ENCODE results near the gene SLC15A1.

SLC15A1 gene, protein sequence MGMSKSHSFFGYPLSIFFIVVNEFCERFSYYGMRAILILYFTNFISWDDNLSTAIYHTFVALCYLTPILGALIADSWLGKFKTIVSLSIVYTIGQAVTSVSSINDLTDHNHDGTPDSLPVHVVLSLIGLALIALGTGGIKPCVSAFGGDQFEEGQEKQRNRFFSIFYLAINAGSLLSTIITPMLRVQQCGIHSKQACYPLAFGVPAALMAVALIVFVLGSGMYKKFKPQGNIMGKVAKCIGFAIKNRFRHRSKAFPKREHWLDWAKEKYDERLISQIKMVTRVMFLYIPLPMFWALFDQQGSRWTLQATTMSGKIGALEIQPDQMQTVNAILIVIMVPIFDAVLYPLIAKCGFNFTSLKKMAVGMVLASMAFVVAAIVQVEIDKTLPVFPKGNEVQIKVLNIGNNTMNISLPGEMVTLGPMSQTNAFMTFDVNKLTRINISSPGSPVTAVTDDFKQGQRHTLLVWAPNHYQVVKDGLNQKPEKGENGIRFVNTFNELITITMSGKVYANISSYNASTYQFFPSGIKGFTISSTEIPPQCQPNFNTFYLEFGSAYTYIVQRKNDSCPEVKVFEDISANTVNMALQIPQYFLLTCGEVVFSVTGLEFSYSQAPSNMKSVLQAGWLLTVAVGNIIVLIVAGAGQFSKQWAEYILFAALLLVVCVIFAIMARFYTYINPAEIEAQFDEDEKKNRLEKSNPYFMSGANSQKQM

DNA sequence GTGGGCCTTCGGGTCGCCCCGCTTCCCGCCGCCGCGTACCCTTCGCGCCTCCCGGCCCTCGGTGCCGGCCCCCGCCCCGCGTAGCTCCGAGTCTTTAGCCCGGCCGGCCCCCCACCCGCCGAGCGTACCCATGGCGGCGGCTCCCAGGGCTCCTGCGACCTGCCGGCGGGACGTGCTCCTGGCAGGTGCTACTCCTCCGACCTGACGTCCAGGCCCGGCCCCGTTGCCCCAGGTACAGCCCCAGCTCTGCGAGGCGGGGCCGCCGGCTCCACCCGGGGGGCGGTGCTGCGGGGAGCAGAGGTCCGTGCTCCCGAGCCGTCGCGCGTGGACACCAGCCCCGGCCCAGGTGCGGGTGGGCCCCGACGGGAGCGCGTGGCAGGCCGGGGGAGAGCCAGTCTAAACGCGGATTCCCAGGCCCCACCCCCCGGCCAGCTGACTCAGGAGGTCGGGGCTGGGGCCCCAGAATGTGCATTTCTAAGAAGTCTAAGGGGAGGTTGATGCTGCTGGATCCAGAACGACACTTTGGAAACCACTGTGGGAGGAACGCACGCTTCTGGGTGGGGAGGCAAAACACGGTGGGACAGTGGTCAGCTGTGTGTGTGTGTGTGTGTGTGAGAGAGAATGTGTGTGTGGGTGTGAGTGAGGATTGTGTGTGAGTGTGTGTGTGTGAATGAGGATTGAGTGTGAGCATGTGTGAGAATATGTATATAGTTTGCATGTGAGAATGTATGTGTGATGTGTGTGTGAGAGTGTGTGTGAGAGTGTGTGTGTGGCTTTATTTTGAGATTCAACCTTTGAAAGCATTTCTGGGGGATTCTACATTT is at the start of gene SLC15A1:
TSS of gene SLC15A1 (minus strand) at position 206 of the 824 bp plus-strand sequence. CDS start at position 132, 74 bp downstream.
- Mint-ChIP-seq H3K4me3 (no peak within 1 kb of the TSS), H3K36me3 (peaks cover 2% of the 10 kb centered on the region), H3K9me3 (peaks cover 7% of the 10 kb centered on the region), H3K27ac (no peak within 1 kb of the TSS), H3K4me1 (no peaks in the 10 kb centered on the region), H3K27me3 (peaks cover 81% of the 10 kb centered on the region)
- no peak for DNase-seq
- CTCF ChIA-PET, result no interaction called here

DNA sequence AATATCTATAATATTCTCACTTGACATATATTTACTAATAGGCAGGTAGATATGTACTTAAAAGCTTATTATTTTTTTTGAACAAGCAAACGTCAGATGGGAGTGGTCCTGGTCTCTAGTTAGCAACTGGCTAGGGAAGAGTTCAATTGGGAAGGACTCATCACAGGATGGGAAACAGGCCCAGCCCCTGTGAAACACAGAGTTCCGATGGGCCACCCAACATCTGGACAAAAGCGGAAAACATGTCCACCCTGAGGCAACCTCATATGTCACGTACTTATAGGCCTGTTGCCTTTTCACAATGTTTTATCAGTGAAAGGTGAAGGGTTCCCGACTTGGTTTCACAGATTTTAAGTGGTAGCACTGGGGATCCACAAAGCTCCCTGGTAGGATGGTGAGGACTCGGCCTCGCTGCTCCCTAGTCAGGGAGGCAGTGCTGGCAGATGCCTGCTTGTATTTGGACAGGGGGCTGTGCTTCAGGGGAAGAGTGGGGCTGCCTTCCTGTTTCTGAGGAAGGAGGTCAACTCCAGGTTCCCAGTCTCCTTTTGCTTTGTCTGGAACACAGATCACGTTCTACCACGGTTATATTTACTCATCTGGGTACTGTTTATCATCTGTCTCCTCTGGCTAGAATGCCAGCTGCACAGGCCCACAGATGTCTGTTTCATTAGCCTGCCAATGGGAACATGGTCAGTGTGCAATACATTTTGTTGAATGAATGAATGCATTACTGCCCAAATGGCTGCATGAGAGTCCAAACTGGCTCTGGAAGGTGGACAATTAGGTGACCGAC is 49.4 kb upstream of the SLC15A1 start:
- H3K9me3 Mint-ChIP-seq, result no peaks in the 10 kb centered on the region
- H3K27ac Mint-ChIP-seq, result no peak overlapping the region
- peaks cover 2% of the 10 kb centered on the region for H3K4me1 Mint-ChIP-seq
- H3K36me3 Mint-ChIP-seq, result peaks cover 54% of the 10 kb centered on the region
- DNase-seq, result no peak
- no peak overlapping the region for H3K4me3 Mint-ChIP-seq
- H3K27me3 Mint-ChIP-seq, result no peaks in the 10 kb centered on the region
- CTCF ChIA-PET, result no interaction called here

DNA sequence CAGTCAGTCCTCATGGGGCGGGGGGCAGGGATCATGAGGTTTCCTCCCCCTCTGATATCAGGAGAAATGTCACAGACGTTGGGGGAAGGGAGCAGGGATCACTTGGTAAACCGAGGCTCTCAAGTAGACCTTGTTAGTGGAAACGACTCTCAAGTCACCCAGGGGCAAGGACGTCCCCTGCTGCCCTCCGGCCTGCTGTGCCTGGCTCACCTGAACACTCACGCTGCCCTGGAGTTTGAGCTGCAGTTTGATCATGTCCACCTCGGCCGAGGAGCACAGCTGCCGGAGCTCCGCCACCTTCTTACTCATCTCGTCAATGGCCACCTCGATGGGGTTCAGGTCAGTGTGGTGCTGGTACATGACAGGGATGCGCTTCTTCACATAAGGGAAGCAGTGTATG is 47.6 kb upstream of the SLC15A1 start:
- Mint-ChIP-seq H3K36me3 (peaks cover 64% of the 10 kb centered on the region), H3K27me3 (no peaks in the 10 kb centered on the region), H3K4me1 (peaks cover 2% of the 10 kb centered on the region), H3K4me3 (no peak overlapping the region), H3K9me3 (no peaks in the 10 kb centered on the region), H3K27ac (no peak overlapping the region)
- CTCF ChIA-PET, result no interaction called here
- DNase-seq, result no peak

DNA sequence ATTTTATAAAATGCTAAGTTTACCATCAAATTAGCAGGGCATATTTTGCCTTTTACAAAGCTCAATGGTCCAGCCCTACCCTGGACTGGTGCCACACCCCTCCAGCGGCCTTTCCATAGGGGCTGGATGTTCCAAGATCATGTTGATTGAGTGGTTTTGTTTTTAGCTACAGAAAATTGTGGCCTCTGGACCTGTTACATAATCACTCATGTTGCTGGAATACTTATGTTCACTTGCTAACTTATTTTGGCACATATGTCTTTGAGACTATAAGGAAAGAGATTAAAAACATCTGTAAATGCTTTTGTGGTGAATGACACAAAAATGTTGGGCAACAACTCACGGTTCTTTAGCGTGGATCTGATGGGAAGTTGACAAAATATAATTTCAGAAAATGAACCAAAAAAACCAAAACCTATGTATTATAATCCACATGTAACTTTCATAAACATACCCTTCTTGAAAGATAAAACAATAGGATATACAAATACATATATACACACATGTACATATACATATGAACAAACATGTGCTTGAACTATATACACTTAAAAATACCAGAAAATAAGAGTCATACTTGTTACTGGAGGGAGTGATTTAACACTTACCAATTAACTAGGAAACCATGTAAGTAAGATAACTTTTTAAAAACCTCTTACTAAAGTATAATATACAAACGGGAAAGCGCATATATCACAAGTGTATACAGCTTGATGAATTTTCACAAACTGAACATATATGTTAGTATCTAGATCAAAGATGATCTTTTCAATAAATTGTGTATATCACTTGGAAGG is 46.6 kb upstream of the SLC15A1 start:
- CTCF ChIA-PET, result interaction anchor here (0.6 to 0.9 kb wide), 2 partner anchors 442 to 467 kb away, joined by 3 read pairs; no protein-coding TSS in a partner anchor
- DNase-seq, result no peak
- no peaks in the 10 kb centered on the region for H3K27me3 Mint-ChIP-seq
- no peak overlapping the region for H3K27ac Mint-ChIP-seq
- H3K36me3 Mint-ChIP-seq, result peaks cover 64% of the 10 kb centered on the region
- H3K4me3 Mint-ChIP-seq, result no peak overlapping the region
- H3K4me1 Mint-ChIP-seq, result peaks cover 2% of the 10 kb centered on the region
- H3K9me3 Mint-ChIP-seq, result no peaks in the 10 kb centered on the region

DNA sequence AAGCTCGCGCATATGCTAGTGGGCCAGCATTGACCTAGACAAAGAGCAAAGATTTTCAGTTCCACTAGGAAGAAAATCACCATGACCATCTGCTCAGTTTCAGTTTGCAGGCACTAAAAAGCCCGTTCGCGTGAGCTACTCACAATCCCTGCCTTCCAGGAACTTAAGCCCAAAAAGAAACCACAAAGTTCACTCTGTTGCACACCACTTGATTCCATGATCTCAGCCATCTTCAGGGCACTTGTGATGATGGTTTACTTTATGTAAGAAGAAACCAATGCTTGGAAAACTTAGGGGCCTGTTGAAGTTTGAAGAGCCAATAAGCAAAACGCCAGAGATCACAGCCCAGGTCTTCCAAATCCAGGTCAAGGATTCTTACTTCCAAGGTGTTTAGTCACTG is 45.0 kb upstream of the SLC15A1 start:
- Mint-ChIP-seq H3K36me3 (peaks cover 66% of the 10 kb centered on the region), H3K27me3 (no peaks in the 10 kb centered on the region), H3K27ac (no peak overlapping the region), H3K4me3 (no peak overlapping the region), H3K4me1 (peaks cover 2% of the 10 kb centered on the region), H3K9me3 (no peaks in the 10 kb centered on the region)
- DNase-seq, result no peak
- CTCF ChIA-PET, result interaction anchor here (1.7 kb wide), 1 partner anchor 43 kb away, joined by 5 read pairs; no protein-coding TSS in a partner anchor

DNA sequence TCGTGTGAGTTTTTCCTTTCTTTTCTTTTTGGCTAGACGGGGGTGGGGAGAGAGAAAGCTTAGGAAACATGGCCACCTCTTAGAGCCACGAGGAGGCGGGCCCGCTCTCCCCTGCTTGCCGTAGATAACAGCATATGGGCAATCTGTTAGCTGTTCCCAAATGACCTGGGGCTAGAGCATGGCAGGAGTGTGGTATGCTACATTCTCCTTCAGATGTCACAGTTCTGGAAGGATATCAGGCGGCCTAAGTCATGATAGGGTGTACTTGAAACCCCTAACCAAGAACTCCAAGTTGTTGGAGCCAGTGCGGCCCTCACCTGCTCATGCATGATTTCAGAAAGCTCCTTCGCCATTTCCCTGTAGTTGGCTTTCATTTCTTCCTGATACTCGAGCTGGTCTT is 44.3 kb upstream of the SLC15A1 start:
- peaks cover 2% of the 10 kb centered on the region for H3K4me1 Mint-ChIP-seq
- H3K9me3 Mint-ChIP-seq, result no peaks in the 10 kb centered on the region
- no peak overlapping the region for H3K27ac Mint-ChIP-seq
- no peak overlapping the region for H3K4me3 Mint-ChIP-seq
- H3K36me3 Mint-ChIP-seq, result peaks cover 68% of the 10 kb centered on the region
- CTCF ChIA-PET, result interaction anchor here (1.7 kb wide), 1 partner anchor 43 kb away, joined by 5 read pairs; no protein-coding TSS in a partner anchor
- H3K27me3 Mint-ChIP-seq, result no peaks in the 10 kb centered on the region
- no peak for DNase-seq

DNA sequence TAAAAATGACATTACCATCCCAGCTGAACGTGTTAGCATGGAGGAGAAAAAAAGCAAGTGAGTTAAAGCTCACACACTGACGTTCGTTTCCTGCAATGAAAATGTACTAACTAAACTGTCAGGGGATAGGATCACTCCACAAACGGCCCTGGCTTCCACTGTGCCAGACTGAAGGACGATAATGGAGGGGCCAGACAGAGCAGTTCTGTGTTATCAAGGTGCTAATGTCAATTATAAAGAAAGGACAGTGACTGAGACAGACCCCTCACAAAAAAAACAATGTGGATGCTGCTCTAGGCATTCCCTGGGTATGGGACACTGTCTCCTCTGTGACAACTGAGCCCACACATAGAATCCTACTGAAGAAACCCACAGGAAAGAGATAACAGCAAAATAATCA is 43.7 kb upstream of the SLC15A1 start:
- no peak overlapping the region for H3K4me3 Mint-ChIP-seq
- CTCF ChIA-PET, result no interaction called here
- peaks cover 71% of the 10 kb centered on the region for H3K36me3 Mint-ChIP-seq
- DNase-seq, result no peak
- peaks cover 2% of the 10 kb centered on the region for H3K4me1 Mint-ChIP-seq
- H3K27ac Mint-ChIP-seq, result no peak overlapping the region
- no peaks in the 10 kb centered on the region for H3K9me3 Mint-ChIP-seq
- H3K27me3 Mint-ChIP-seq, result no peaks in the 10 kb centered on the region

DNA sequence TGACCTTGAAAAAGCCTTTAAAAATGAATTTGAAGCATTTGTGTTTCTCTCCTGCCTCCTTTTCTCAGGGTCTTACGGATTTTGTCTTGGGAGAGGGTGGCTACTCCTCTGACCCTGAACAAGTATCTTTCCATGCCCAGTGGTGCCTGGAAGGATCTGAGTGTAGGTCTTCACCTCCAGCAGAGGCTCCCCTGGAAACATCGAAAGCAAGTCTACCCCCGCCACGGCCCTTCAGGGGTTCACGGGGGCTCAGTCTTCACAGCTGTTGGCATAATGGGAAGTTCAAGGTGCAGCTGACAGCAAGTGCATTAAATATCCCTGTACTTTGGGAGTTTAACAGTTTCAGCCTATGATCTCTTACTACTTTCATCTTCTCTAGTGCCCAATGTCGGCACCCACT is 42.7 kb upstream of the SLC15A1 start:
- no peak overlapping the region for H3K27ac Mint-ChIP-seq
- CTCF ChIA-PET, result no interaction called here
- DNase-seq, result no peak

DNA sequence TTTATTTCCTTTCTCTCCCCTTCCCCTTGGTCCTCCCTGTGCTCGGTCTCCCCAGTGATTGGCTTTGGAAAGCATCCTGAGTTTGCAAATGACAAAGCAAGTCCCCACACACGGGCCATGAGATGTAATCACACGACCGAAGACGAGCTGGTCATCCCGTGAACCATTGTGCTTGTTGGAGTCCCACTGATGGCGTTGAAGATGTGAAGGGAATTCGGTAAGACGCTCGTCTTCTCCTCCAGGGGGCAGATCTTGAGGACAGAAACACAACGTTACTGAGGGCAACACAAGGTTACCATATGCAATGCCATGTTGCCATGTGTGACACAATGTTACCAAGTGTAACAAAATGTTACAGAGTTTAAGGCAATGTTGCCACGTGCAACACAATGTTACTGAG is 42.0 kb upstream of the SLC15A1 start:
- peaks cover 68% of the 10 kb centered on the region for H3K36me3 Mint-ChIP-seq
- H3K27ac Mint-ChIP-seq, result no peak overlapping the region
- no peaks in the 10 kb centered on the region for H3K27me3 Mint-ChIP-seq
- CTCF ChIA-PET, result interaction anchor here (1.2 kb wide), 1 partner anchor 48 kb away, joined by 3 read pairs; no protein-coding TSS in a partner anchor
- no peak for DNase-seq
- H3K9me3 Mint-ChIP-seq, result no peaks in the 10 kb centered on the region
- no peak overlapping the region for H3K4me3 Mint-ChIP-seq
- peaks cover 2% of the 10 kb centered on the region for H3K4me1 Mint-ChIP-seq

More for the DNA sequence above, 42.7 kb upstream of the SLC15A1 start:
- H3K4me3 Mint-ChIP-seq, result no peak overlapping the region
- peaks cover 71% of the 10 kb centered on the region for H3K36me3 Mint-ChIP-seq
- H3K4me1 Mint-ChIP-seq, result peaks cover 2% of the 10 kb centered on the region
- H3K27me3 Mint-ChIP-seq, result no peaks in the 10 kb centered on the region
- H3K9me3 Mint-ChIP-seq, result no peaks in the 10 kb centered on the region

DNA sequence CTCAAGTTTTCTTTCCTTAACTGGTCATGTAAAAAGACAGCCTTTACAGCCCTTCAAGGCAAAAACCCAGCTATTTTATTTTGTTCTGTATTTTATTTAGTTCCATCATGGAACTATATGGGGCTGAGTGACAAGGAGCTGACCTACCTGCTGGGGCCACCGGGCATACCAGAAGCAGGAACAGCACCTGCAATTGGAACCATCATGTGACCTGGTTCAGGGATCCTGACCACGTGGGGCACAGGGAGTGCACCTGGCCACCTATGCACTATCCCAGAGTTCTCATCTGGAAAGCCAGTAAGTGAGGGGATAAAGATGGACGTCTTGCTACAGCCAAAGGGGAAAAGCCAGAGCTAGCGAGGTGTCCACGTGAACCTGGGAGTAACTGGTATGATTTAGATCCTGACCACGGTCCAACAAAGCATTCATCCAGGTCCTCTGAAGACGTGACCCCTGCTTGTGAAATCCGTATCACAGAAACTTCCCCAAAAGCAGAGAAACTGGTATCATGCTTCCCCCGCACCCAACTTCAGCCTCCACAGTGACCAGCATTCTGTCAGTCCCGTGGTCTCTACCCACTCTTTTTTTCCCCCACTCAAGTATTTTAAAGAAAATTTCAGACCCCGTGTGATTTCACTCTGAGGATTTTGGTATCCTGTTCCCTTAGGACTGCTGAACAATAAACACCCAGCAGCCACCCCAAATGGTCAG is 40.5 kb upstream of the SLC15A1 start:
- DNase-seq, result no peak
- CTCF ChIA-PET, result interaction anchor here (0.7 kb wide), 1 partner anchor 52 kb away, joined by 4 read pairs; no protein-coding TSS in a partner anchor
- Mint-ChIP-seq H3K4me1 (peaks cover 2% of the 10 kb centered on the region), H3K27me3 (peaks cover 8% of the 10 kb centered on the region), H3K4me3 (no peak overlapping the region), H3K27ac (no peak overlapping the region), H3K36me3 (peaks cover 56% of the 10 kb centered on the region), H3K9me3 (no peaks in the 10 kb centered on the region)

DNA sequence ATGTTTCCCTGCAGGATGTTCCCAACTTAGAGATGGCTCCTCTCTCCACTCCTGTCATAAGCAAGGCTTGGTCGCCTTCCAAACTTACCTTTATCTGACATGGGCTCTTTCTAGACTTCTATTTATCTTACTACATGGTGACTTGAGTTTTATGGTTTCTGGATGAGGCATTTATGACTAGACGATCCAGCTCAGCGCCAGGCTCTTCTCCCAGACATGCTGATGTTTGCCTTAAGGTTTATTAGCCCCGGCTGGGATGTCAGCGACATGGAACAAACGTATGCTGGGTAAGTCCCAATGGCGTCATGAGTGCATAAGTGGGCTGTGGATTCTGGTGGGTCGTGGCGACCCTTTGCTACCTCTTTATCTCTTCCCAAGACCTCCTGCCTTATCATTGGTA is 39.8 kb upstream of the SLC15A1 start:
- Mint-ChIP-seq H3K9me3 (no peaks in the 10 kb centered on the region), H3K27me3 (peaks cover 14% of the 10 kb centered on the region)
- CTCF ChIA-PET, result interaction anchor here (0.7 kb wide), 1 partner anchor 53 kb away, joined by 4 read pairs; no protein-coding TSS in a partner anchor

DNA sequence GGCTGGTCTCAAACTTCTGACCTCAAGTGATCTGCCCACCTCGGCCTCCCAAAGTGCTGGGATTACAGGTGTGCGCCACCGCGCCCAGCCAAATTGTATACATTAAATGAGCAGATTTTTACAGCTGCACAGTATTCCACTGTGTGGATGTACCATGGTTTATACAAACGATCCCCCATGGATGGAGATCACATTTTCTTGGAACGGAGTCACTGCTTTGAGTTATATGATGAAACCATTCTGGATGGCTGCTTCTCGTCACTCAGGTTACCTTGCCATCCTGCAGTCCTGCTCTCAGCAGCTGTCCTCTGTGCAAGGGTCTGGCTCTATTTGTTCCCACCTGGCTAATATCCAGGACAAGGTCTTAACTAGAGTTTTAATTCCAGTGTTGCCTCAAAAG is 39.1 kb upstream of the SLC15A1 start:
- Mint-ChIP-seq H3K27me3 (peaks cover 22% of the 10 kb centered on the region), H3K36me3 (peaks cover 43% of the 10 kb centered on the region), H3K27ac (no peak overlapping the region), H3K4me1 (no peaks in the 10 kb centered on the region), H3K9me3 (no peaks in the 10 kb centered on the region), H3K4me3 (no peak overlapping the region)
- DNase-seq, result no peak
- CTCF ChIA-PET, result no interaction called here

More for the DNA sequence above, 39.8 kb upstream of the SLC15A1 start:
- Mint-ChIP-seq H3K4me3 (no peak overlapping the region), H3K27ac (no peak overlapping the region), H3K36me3 (peaks cover 50% of the 10 kb centered on the region), H3K4me1 (no peaks in the 10 kb centered on the region)
- DNase-seq, result no peak

All from activated naive CD4-positive, alpha-beta T cell treated with anti-CD3 and anti-CD28 coated beads, Interleukin-2, amount 10 ng/mL, durations not matched to agents 7 days and 5 days (primary cell).